ENCODE data around the gene DMRT1. TPM values are rescaled to one million over a fixed set of nuclear protein-coding genes. Genes with fewer than 3 reads are reported as not detected.

DMRT1 gene
- total and polyA plus RNA-seq, 9 of the 15 experiments (the other 6 are each of a cell fraction or from before 2014, with no cell fraction given), result not detected

- TF ChIP-seq DDX20 (tag; IDR thresholded peaks at IDR 0.05; ENCODE audit: low read depth) (no peak), ATF6 (CRISPR knock-in tag; IDR thresholded peaks at IDR 0.05) (no peak), THAP12 (CRISPR knock-in tag; IDR thresholded peaks at IDR 0.05) (no peak), ZNF253 (CRISPR knock-in tag; conservative IDR thresholded peaks at IDR 0.05) (no peak)
Measured at GRCh38 chr9:966870-967269, 125.4 kb downstream of the DMRT1 start (continued).

- in situ Hi-C loops (cut with MboI), result no loop called here
- Histone ChIP-seq H3K27ac (ENCODE audit: extremely low read depth, low read depth, low read length) (no peak overlapping the region), H3K9me3 (replicated peaks; ENCODE audit: control insufficient read depth, insufficient read depth, low read depth, low read length) (no peaks in the 10 kb centered on the region), H3K4me1 (replicated peaks in 1 of 2; ENCODE audit: control insufficient read depth in 2 of 2, insufficient read depth in 2 of 2, low read length in 2 of 2) (no peaks in the 10 kb centered on the region), H3K9ac (ENCODE audit: insufficient read depth in 1 of 2, low read depth in 2 of 2, low read length in 2 of 2) (no peak overlapping the region), H4K20me1 (replicated peaks; ENCODE audit: control insufficient read depth, insufficient read depth, low read length) (no peaks in the 10 kb centered on the region), H3K79me2 (ENCODE audit: control insufficient read depth, insufficient read depth, low read length) (no peaks in the 10 kb centered on the region), H3K4me2 (ENCODE audit: insufficient read depth, low read length) (no peak overlapping the region), H3K4me3 (no peak overlapping the region), H2AFZ (ENCODE audit: low read depth, low read length) (no peak overlapping the region), H3K36me3 (ENCODE audit: control insufficient read depth, insufficient read depth, low read length) (no peaks in the 10 kb centered on the region), H3K27me3 (ENCODE audit: control insufficient read depth in 2 of 2, insufficient read depth in 2 of 2, low read length in 2 of 2) (no peaks in the 10 kb centered on the region), H3K9me1 (ENCODE audit: control insufficient read depth, insufficient read depth, low read length) (no peaks in the 10 kb centered on the region)
- intact Hi-C loops (cut with micrococcal nuclease), result no loop called here
- ChIA-PET CTCF (ENCODE audit: low intra/inter-chr PET ratio) (no interaction called here), POLR2A (no interaction called here)
- peak; percentile 61; the same call in 1 of the 3 replicates for ATAC-seq
- no peak for FAIRE-seq
- DNase-seq (ENCODE audit: extremely low read depth in 1 of 4, low spot score in 3 of 4), result no peak
- BruUV-seq (replicated peaks), result no TSS peak
- 0% methylated on average over 6 of the region's 6 CpGs for WGBS (ENCODE audit: insufficient coverage, low coverage, missing lambda C conversion rate)
- peak; percentile 59 for TF ChIP-seq PKNOX1 (IDR thresholded peaks at IDR 0.05)
- TF ChIP-seq PHF8 (IDR thresholded peaks at IDR 0.05; ENCODE audit: borderline replicate concordance, low read length), result no peak
- peak; percentile 48 for TF ChIP-seq MEIS2 (IDR thresholded peaks at IDR 0.05; ENCODE audit: partially characterized antibody)
Measured at GRCh38 chr9:967436-967835, 125.9 kb downstream of the DMRT1 start.

Measured in K562 (cell line).